ENCODE data around the gene NBL1.

- no peak for TF ChIP-seq POLR2AphosphoS5 (IDR thresholded peaks at IDR 0.05; ENCODE audit: borderline replicate concordance, low read depth, low read length)
- no peak for TF ChIP-seq EZH2 (IDR thresholded peaks at IDR 0.05)
- TF ChIP-seq FOXP2 (optimal IDR thresholded peaks at IDR 0.05; ENCODE audit: control extremely low read depth, extremely low read length, insufficient read depth): no peak
These were observed 6.5 kb downstream of the NBL1 start for GRCh38 chr1:19650416-19651140.

All from SK-N-MC (cell line).